ENCODE measurements around the gene DYNC1H1.

The DYNC1H1 gene

GRCh38 chr14:101945171-101945570 is 19.2 kb upstream of the DYNC1H1 start:
- no peak for DNase-seq

- DNase-seq: no peak
Measured at GRCh38 chr14:101947577-101947903, 16.8 kb upstream of the DYNC1H1 start.

- peak; percentile 100 for DNase-seq
Measured at GRCh38 chr14:101947904-101948665, 16.3 kb upstream of the DYNC1H1 start.

- no peak for DNase-seq
Measured at GRCh38 chr14:101948666-101949216, 15.6 kb upstream of the DYNC1H1 start.

- no peak for DNase-seq
Measured at GRCh38 chr14:101950100-101950499, 14.3 kb upstream of the DYNC1H1 start.

GRCh38 chr14:101950516-101951215 is 13.7 kb upstream of the DYNC1H1 start:
- no peak for DNase-seq

GRCh38 chr14:101953151-101953550 is 11.2 kb upstream of the DYNC1H1 start:
- DNase-seq: no peak

GRCh38 chr14:101954501-101954900 is 9.9 kb upstream of the DYNC1H1 start:
- DNase-seq: no peak

- DNase-seq: no peak
Measured at GRCh38 chr14:101955695-101956161, 8.6 kb upstream of the DYNC1H1 start.

- DNase-seq: no peak
Measured at GRCh38 chr14:101956179-101956885, 8.0 kb upstream of the DYNC1H1 start.

- no peak for DNase-seq
Measured at GRCh38 chr14:101957406-101958234, 6.8 kb upstream of the DYNC1H1 start.

GRCh38 chr14:101958418-101959180 is 5.8 kb upstream of the DYNC1H1 start:
- no peak for DNase-seq

- no peak for DNase-seq
Measured at GRCh38 chr14:101959277-101959676, 5.1 kb upstream of the DYNC1H1 start.

GRCh38 chr14:101960225-101960624 is 4.1 kb upstream of the DYNC1H1 start:
- peak; percentile 38 for DNase-seq

- DNase-seq: peak; percentile 84
Measured at GRCh38 chr14:101961011-101961721, 3.2 kb upstream of the DYNC1H1 start.

- DNase-seq: no peak
Measured at GRCh38 chr14:101961746-101962502, 2.4 kb upstream of the DYNC1H1 start.

- peak; percentile 94 for DNase-seq
Measured at GRCh38 chr14:101962503-101962874, 1.9 kb upstream of the DYNC1H1 start.

- no peak for DNase-seq
Measured at GRCh38 chr14:101963052-101963451, 1.3 kb upstream of the DYNC1H1 start.

GRCh38 chr14:101963656-101964296 is 597 bp upstream of the DYNC1H1 start:
- DNase-seq: no peak

GRCh38 chr14:101965181-101965544 is 790 bp downstream of the DYNC1H1 start:
- DNase-seq: peak; percentile 59

Measured in EL (cell line).